Fibroblast of the conjunctiva (primary cell): Measurements from ENCODE around the gene ACAT2.
"Not testable (repeated sequence)": the region's sequence is repeated elsewhere in the genome, so short reads cannot be mapped to it uniquely, and the experiment has no call there.

ENCODE experiments used
- DNase-seq: peaks from one replicate; pipeline ENCODE4 v3.0.0-alpha.2; 2010; ENCODE audit warnings: low read depth

The ACAT2 gene

GRCh38 chr6:159730332-159730676, 31.5 kb upstream of the ACAT2 start:
- DNase-seq: no peak

GRCh38 chr6:159732550-159732949, 29.3 kb upstream of the ACAT2 start:
- not testable (repeated sequence) for DNase-seq

- not testable (repeated sequence) for DNase-seq
Measured at GRCh38 chr6:159733395-159733794, 28.4 kb upstream of the ACAT2 start.

- DNase-seq: no peak
Measured at GRCh38 chr6:159736908-159737307, 24.9 kb upstream of the ACAT2 start.

- no peak for DNase-seq
Measured at GRCh38 chr6:159739341-159739740, 22.5 kb upstream of the ACAT2 start.

- DNase-seq: no peak
Measured at GRCh38 chr6:159742165-159742564, 19.7 kb upstream of the ACAT2 start.

GRCh38 chr6:159745081-159745480, 16.8 kb upstream of the ACAT2 start:
- no peak for DNase-seq

GRCh38 chr6:159746759-159747158, 15.1 kb upstream of the ACAT2 start:
- DNase-seq: no peak

- DNase-seq: not testable (repeated sequence)
Measured at GRCh38 chr6:159748127-159748526, 13.7 kb upstream of the ACAT2 start.

GRCh38 chr6:159751448-159751847, 10.4 kb upstream of the ACAT2 start:
- DNase-seq: no peak

- DNase-seq: no peak
Measured at GRCh38 chr6:159753081-159753872, 8.6 kb upstream of the ACAT2 start.

GRCh38 chr6:159754401-159754800, 7.4 kb upstream of the ACAT2 start:
- DNase-seq: no peak

GRCh38 chr6:159754959-159755914, 6.6 kb upstream of the ACAT2 start:
- no peak for DNase-seq

GRCh38 chr6:159756508-159756907, 5.3 kb upstream of the ACAT2 start:
- DNase-seq: no peak

- DNase-seq: no peak
Measured at GRCh38 chr6:159758031-159759001, 3.5 kb upstream of the ACAT2 start.

- DNase-seq: no peak
Measured at GRCh38 chr6:159759645-159760044, 2.2 kb upstream of the ACAT2 start.

GRCh38 chr6:159760602-159761057, 1.2 kb upstream of the ACAT2 start:
- DNase-seq: no peak

- DNase-seq: no peak
Measured at GRCh38 chr6:159761129-159761872, 544 bp upstream of the ACAT2 start.

- no peak for DNase-seq
Measured at GRCh38 chr6:159762681-159763293, 942 bp downstream of the ACAT2 start.

- no peak for DNase-seq
Measured at GRCh38 chr6:159766906-159767305, 5.1 kb downstream of the ACAT2 start.

- DNase-seq: no peak
Measured at GRCh38 chr6:159769470-159769869, 7.6 kb downstream of the ACAT2 start.
